ENCODE results near the gene DPP6.
"Not testable (repeated sequence)": the region's sequence is repeated elsewhere in the genome, so short reads cannot be mapped to it uniquely, and the experiment has no call there.

The DPP6 gene

GRCh38 chr7:154072395-154073181 lies 20.4 kb downstream of the DPP6 start:
- not testable (repeated sequence) for DNase-seq (ENCODE audit: low read depth in 3 of 3)

- DNase-seq (ENCODE audit: low read depth in 3 of 3) = not testable (repeated sequence)
Observed at GRCh38 chr7:154078523-154078922, 26.3 kb downstream of the DPP6 start.

- not testable (repeated sequence) for DNase-seq (ENCODE audit: low read depth in 3 of 3)
Observed at GRCh38 chr7:154080249-154080648, 28.1 kb downstream of the DPP6 start.

- DNase-seq (ENCODE audit: low read depth in 3 of 3) = not testable (repeated sequence)
Observed at GRCh38 chr7:154087037-154087725, 35.0 kb downstream of the DPP6 start.

- DNase-seq (ENCODE audit: low read depth in 3 of 3) = not testable (repeated sequence)
Observed at GRCh38 chr7:154092093-154092492, 39.9 kb downstream of the DPP6 start.

GRCh38 chr7:154095201-154095600 lies 43.0 kb downstream of the DPP6 start:
- not testable (repeated sequence) for DNase-seq (ENCODE audit: low read depth in 3 of 3)

- DNase-seq (ENCODE audit: low read depth in 3 of 3) = not testable (repeated sequence)
Observed at GRCh38 chr7:154105063-154105462, 52.9 kb downstream of the DPP6 start.

- DNase-seq (ENCODE audit: low read depth in 3 of 3) = not testable (repeated sequence)
Observed at GRCh38 chr7:154109615-154110014, 57.4 kb downstream of the DPP6 start.

GRCh38 chr7:154113732-154114351 lies 61.6 kb downstream of the DPP6 start:
- DNase-seq (ENCODE audit: low read depth in 3 of 3) = not testable (repeated sequence)

- not testable (repeated sequence) for DNase-seq (ENCODE audit: low read depth in 3 of 3)
Observed at GRCh38 chr7:154117411-154118390, 65.5 kb downstream of the DPP6 start.

GRCh38 chr7:154120825-154121224 lies 68.6 kb downstream of the DPP6 start:
- not testable (repeated sequence) for DNase-seq (ENCODE audit: low read depth in 3 of 3)

GRCh38 chr7:154122720-154123119 lies 70.5 kb downstream of the DPP6 start:
- DNase-seq (ENCODE audit: low read depth in 3 of 3) = not testable (repeated sequence)

- not testable (repeated sequence) for DNase-seq (ENCODE audit: low read depth in 3 of 3)
Observed at GRCh38 chr7:154123397-154123796, 71.2 kb downstream of the DPP6 start.

GRCh38 chr7:154129142-154129541 lies 76.9 kb downstream of the DPP6 start:
- not testable (repeated sequence) for DNase-seq (ENCODE audit: low read depth in 3 of 3)

- not testable (repeated sequence) for DNase-seq (ENCODE audit: low read depth in 3 of 3)
Observed at GRCh38 chr7:154132617-154133016, 80.4 kb downstream of the DPP6 start.

- not testable (repeated sequence) for DNase-seq (ENCODE audit: low read depth in 3 of 3)
Observed at GRCh38 chr7:154133703-154134277, 81.6 kb downstream of the DPP6 start.

- not testable (repeated sequence) for DNase-seq (ENCODE audit: low read depth in 3 of 3)
Observed at GRCh38 chr7:154134698-154135097, 82.5 kb downstream of the DPP6 start.

GRCh38 chr7:154135646-154136045 lies 83.4 kb downstream of the DPP6 start:
- not testable (repeated sequence) for DNase-seq (ENCODE audit: low read depth in 3 of 3)

GRCh38 chr7:154145922-154146706 lies 93.9 kb downstream of the DPP6 start:
- DNase-seq (ENCODE audit: low read depth in 3 of 3) = not testable (repeated sequence)

- DNase-seq (ENCODE audit: low read depth in 3 of 3) = not testable (repeated sequence)
Observed at GRCh38 chr7:154146707-154147038, 94.5 kb downstream of the DPP6 start.

Measured in stimulated activated CD4-positive, alpha-beta T cell treated with anti-CD3 and anti-CD28 coated beads, TNF-alpha, amount 100 ng/mL, for 4 hours (primary cell).